GM12891 (cell line): ENCODE data around the gene KRTCAP3.

Experiments used
- PAX5 ChIP-seq: IDR thresholded peaks from 2 replicates; pipeline ENCODE4 v1.6.1; 2011; ENCODE audit warnings: low read length, moderate library complexity, mild to moderate bottlenecking; ENCODE audit not compliant: insufficient read depth, severe bottlenecking
- POLR2A ChIP-seq: IDR thresholded peaks from 2 replicates; pipeline ENCODE4 v1.6.1; 2011; ENCODE audit warnings: low read depth, low read length, control low read depth
- POLR2AphosphoS5 ChIP-seq: IDR thresholded peaks from 2 replicates; pipeline ENCODE4 v1.6.1; 2011; ENCODE audit warnings: low read depth, low read length, control low read depth
- POU2F2 ChIP-seq: IDR thresholded peaks from 2 replicates; pipeline ENCODE4 v1.6.1; 2011; ENCODE audit warnings: low read depth, mild to moderate bottlenecking, control low read depth, low read length, moderate library complexity
- SPI1 ChIP-seq: IDR thresholded peaks from 2 replicates; pipeline ENCODE4 v1.6.1; 2011; ENCODE audit warnings: low read depth, low read length, control low read depth
- TAF1 ChIP-seq: IDR thresholded peaks from 2 replicates; pipeline ENCODE4 v1.6.1; 2011; ENCODE audit warnings: low read depth, low read length, control low read depth

GRCh38 chr2:27485496-27485895, 43.3 kb downstream of the KRTCAP3 start:
- TF ChIP-seq POLR2AphosphoS5 (no peak), POLR2A (no peak), TAF1 (no peak), SPI1 (no peak), PAX5 (no peak), POU2F2 (no peak)
